Smooth muscle cell (in vitro differentiated cells): ENCODE results near the gene CWC22. TPM values are rescaled to one million over a fixed set of nuclear protein-coding genes. Genes with fewer than 3 reads are reported as not detected.

Source experiments
- DNase-seq: peaks from one replicate; lab custom pipeline; 2025; ENCODE audit not compliant: unreplicated experiment; lab: John Stamatoyannopoulos, UW
- H2AFZ ChIP-seq: fragments of 200-600 bp; sonication (generic); 2 replicates; pipeline ENCODE4 v1.6.0; 2016; ENCODE audit warnings: antibody characterized with exemption, low read depth, mild to moderate bottlenecking
- H3F3A ChIP-seq: fragments of 200-600 bp; sonication (generic); 2 replicates; pipeline ENCODE4 v1.6.0; 2017; ENCODE audit warnings: antibody characterized with exemption, low read depth
- H3K27ac ChIP-seq: fragments of 200-600 bp; sonication (generic); 2 replicates; pipeline ENCODE4 v1.5.1; 2016; ENCODE audit warnings: low read depth, mild to moderate bottlenecking
- H3K27me3 ChIP-seq: fragments of 200-600 bp; sonication (generic); 2 replicates; pipeline ENCODE4 v1.6.1; 2016; ENCODE audit warnings: low read depth, mild to moderate bottlenecking
- H3K36me3 ChIP-seq: fragments of 200-600 bp; sonication (generic); 2 replicates; pipeline ENCODE4 v1.5.1; 2016; ENCODE audit warnings: low read depth
- H3K4me1 ChIP-seq: fragments of 200-600 bp; sonication (generic); 2 replicates; pipeline ENCODE4 v1.5.1; 2016; ENCODE audit warnings: low read depth
- H3K4me2 ChIP-seq: fragments of 200-600 bp; sonication (generic); 2 replicates; pipeline ENCODE4 v1.6.0; 2016; ENCODE audit warnings: mild to moderate bottlenecking
- H3K4me3 ChIP-seq: fragments of 200-600 bp; sonication (generic); 2 replicates; pipeline ENCODE4 v1.5.1; 2016; ENCODE audit warnings: mild to moderate bottlenecking
- H3K79me2 ChIP-seq: fragments of 200-600 bp; sonication (generic); 2 replicates; pipeline ENCODE4 v1.6.0; 2016; ENCODE audit warnings: low read depth, mild to moderate bottlenecking
- H3K9ac ChIP-seq: fragments of 200-600 bp; sonication (generic); 2 replicates; pipeline ENCODE4 v1.6.0; 2016; ENCODE audit warnings: low read depth
- H3K9me3 ChIP-seq: fragments of 200-600 bp; sonication (generic); replicated peaks from 2 replicates; pipeline ENCODE4 v1.5.1; 2016; ENCODE audit warnings: low read depth
- H4K20me1 ChIP-seq: fragments of 200-600 bp; sonication (generic); 2 replicates; pipeline ENCODE4 v1.6.0; 2016; ENCODE audit warnings: low read depth
- WGBS: methylation state at CpG from one replicate; pipeline ENCODE4 v1.1.7; 2016; ENCODE audit warnings: low lambda C conversion rate; 5-methylcytosine and 5-hydroxymethylcytosine counted together
- polyA plus RNA-seq: library from polyadenylated mRNA; unstranded; fragments of >200 nt; fragmentation: Nextera tagmentation; extraction: Ambion mirVana; gene quantifications from 2 replicates; pipeline ENCODE4 v1.2.1, GENCODE V29; 2016
- total RNA-seq: library from RNA; depleted of rRNA; stranded (reverse); fragments of >200 nt; gene quantifications from 2 replicates; pipeline ENCODE4 v1.2.3, GENCODE V29; 2014
- TF ChIP-seq, protein P1 (sequence below): fragments of 200-600 bp; sonication (generic); IDR thresholded peaks from 2 replicates; pipeline ENCODE4 v1.5.1; 2017; ENCODE audit warnings: borderline replicate concordance, mild to moderate bottlenecking, antibody characterized with exemption; ENCODE audit not compliant: insufficient read depth, poor library complexity, severe bottlenecking

The CWC22 gene
- total and polyA plus RNA-seq, 2 experiments from 2014 or later: 16.5 to 17.3 TPM

DNA sequence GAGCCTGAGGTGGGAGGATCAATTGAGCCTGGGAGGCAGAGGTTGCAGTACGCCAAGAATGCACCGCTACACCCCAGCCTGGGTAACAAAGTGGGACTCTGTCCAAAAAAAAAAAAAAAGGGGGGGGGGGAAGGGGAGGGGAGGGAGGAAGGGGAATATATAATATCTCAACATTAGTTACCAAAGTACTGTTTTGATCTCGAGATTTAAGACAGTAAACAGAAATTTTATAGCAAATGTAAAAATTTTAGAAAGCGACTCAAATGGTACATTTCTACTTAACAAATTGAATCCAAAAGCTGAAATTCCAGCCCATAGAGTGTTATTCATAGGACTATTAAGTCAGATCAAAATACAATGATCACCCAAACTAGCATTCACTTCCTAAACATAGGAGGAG lies 60.8 kb downstream of the CWC22 start:
- peaks cover 5% of the 10 kb centered on the region for H4K20me1 ChIP-seq
- no peaks in the 10 kb centered on the region for H3K27me3 ChIP-seq
- H3K9me3 ChIP-seq: no peaks in the 10 kb centered on the region
- no peak for DNase-seq
- H3K4me3 ChIP-seq: no peak overlapping the region
- H3K79me2 ChIP-seq: no peaks in the 10 kb centered on the region
- no peaks in the 10 kb centered on the region for H3F3A ChIP-seq
- no peak overlapping the region for H3K27ac ChIP-seq
- TF ChIP-seq, protein P1, sequence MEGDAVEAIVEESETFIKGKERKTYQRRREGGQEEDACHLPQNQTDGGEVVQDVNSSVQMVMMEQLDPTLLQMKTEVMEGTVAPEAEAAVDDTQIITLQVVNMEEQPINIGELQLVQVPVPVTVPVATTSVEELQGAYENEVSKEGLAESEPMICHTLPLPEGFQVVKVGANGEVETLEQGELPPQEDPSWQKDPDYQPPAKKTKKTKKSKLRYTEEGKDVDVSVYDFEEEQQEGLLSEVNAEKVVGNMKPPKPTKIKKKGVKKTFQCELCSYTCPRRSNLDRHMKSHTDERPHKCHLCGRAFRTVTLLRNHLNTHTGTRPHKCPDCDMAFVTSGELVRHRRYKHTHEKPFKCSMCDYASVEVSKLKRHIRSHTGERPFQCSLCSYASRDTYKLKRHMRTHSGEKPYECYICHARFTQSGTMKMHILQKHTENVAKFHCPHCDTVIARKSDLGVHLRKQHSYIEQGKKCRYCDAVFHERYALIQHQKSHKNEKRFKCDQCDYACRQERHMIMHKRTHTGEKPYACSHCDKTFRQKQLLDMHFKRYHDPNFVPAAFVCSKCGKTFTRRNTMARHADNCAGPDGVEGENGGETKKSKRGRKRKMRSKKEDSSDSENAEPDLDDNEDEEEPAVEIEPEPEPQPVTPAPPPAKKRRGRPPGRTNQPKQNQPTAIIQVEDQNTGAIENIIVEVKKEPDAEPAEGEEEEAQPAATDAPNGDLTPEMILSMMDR: no peak
- no peak overlapping the region for H3K9ac ChIP-seq
- H3K36me3 ChIP-seq: peaks cover 23% of the 10 kb centered on the region
- no peak overlapping the region for H3K4me2 ChIP-seq
- no peak overlapping the region for H2AFZ ChIP-seq
- no peaks in the 10 kb centered on the region for H3K4me1 ChIP-seq
- WGBS: 97% methylated on average over 4 of the region's 4 CpGs

DNA sequence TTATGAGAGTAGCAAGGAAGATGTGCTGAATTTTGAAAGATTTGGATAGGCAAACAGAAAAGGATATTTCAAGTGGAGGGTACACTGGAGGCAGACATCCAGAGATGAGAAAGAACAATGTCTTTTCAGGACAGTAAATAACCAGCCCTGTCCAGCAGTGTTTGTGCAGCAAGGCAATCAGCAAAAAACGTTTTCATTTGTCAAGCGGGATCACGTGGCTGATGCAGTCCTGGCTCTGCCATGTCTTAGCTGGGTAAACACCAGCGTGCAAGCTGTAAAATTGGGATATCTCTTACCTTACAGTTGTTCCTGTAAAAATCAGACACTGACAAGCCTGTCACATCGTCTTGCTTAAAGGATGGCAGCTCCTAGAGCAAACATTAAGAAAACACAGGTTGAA lies 67.8 kb downstream of the CWC22 start:
- H3K4me3 ChIP-seq: no peak overlapping the region
- WGBS: 84% methylated on average over 5 of the region's 5 CpGs
- no peak overlapping the region for H3K9ac ChIP-seq
- no peaks in the 10 kb centered on the region for H3K9me3 ChIP-seq
- no peak for DNase-seq
- no peak overlapping the region for H2AFZ ChIP-seq
- H4K20me1 ChIP-seq: no peaks in the 10 kb centered on the region
- no peak overlapping the region for H3K4me2 ChIP-seq
- no peaks in the 10 kb centered on the region for H3K27me3 ChIP-seq
- TF ChIP-seq, protein P1: no peak
- H3K36me3 ChIP-seq: no peaks in the 10 kb centered on the region
- H3F3A ChIP-seq: no peaks in the 10 kb centered on the region
- peaks cover 10% of the 10 kb centered on the region for H3K4me1 ChIP-seq
- no peaks in the 10 kb centered on the region for H3K79me2 ChIP-seq
- no peak overlapping the region for H3K27ac ChIP-seq

DNA sequence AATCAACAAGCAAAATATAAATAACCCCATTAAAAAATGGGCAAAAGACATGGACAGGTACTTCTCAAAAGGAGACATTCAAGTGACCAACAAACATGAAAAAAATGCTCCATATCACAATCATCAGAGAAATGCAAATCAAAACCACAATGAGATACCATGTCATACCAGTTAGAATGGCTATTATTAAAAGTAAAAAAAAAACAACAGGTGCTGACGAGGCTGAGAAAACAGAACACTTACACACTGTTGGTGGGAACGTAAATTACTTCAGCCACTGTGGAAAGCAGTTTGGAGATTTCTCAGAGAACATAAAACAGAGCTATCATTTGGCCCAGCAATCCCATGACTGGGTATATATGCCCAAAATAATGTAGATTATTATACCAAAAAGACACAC lies 69.1 kb downstream of the CWC22 start:
- Histone ChIP-seq H3K79me2 (no peaks in the 10 kb centered on the region), H3K9me3 (no peaks in the 10 kb centered on the region), H3K36me3 (no peaks in the 10 kb centered on the region), H3K9ac (no peak overlapping the region), H3K27me3 (no peaks in the 10 kb centered on the region), H3K4me1 (peaks cover 10% of the 10 kb centered on the region), H4K20me1 (no peaks in the 10 kb centered on the region), H3K27ac (no peak overlapping the region), H2AFZ (no peak overlapping the region), H3K4me2 (no peak overlapping the region), H3F3A (no peaks in the 10 kb centered on the region), H3K4me3 (no peak overlapping the region)
- DNase-seq: no peak
- WGBS: 87% methylated on average over 2 of the region's 2 CpGs
- TF ChIP-seq, protein P1: no peak

DNA sequence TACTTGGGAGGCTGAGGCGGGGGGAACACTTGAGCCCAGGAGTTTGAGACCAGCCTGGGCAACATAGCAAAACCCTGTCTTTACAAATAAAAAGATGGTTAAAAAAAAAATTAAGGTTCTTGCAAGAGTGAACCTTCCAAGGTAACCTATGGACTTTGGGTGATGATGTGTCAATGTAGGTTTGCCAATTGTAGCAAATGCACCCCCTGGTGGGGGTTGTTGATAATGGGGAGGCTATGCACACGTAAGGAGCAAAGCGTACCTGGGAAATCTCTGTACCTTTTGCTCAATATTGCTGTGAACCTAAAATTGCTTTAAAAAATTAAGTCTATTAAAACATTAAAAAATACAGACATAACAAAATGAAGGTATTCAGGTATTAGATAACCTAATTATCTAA lies 70.4 kb downstream of the CWC22 start:
- Histone ChIP-seq H3K79me2 (no peaks in the 10 kb centered on the region), H3K36me3 (no peaks in the 10 kb centered on the region), H4K20me1 (no peaks in the 10 kb centered on the region), H3K9me3 (no peaks in the 10 kb centered on the region), H3K9ac (no peak overlapping the region), H3K27me3 (no peaks in the 10 kb centered on the region), H3K4me1 (peaks cover 10% of the 10 kb centered on the region), H3K27ac (no peak overlapping the region), H2AFZ (no peak overlapping the region), H3K4me3 (no peak overlapping the region), H3F3A (no peaks in the 10 kb centered on the region), H3K4me2 (no peak overlapping the region)
- WGBS: 87% methylated on average over 3 of the region's 3 CpGs
- TF ChIP-seq, protein P1: peak; percentile 42
- DNase-seq: no peak
